GM12892 (cell line): ENCODE data around the gene EVA1C.

Experiments used
- POLR2A ChIP-seq: IDR thresholded peaks from 2 replicates; pipeline ENCODE4 v1.6.1; 2011; ENCODE audit warnings: low read depth, low read length, control low read depth
- POLR2AphosphoS5 ChIP-seq: IDR thresholded peaks from 2 replicates; pipeline ENCODE4 v1.6.1; 2011; ENCODE audit warnings: low read depth, low read length, control low read depth
- TAF1 ChIP-seq: IDR thresholded peaks from 2 replicates; pipeline ENCODE4 v1.6.1; 2011; ENCODE audit warnings: low read depth, mild to moderate bottlenecking, control low read depth, low read length, borderline replicate concordance

- TF ChIP-seq TAF1 (no peak), POLR2AphosphoS5 (no peak), POLR2A (no peak)
Measured at GRCh38 chr21:32386195-32386870, 26.2 kb upstream of the EVA1C start.
